Kidney capillary endothelial cell (primary cell): Measurements from ENCODE around the gene TBX10.
A peak's percentile ranks its signal among the peaks of the same experiment; 100 is the strongest.
"Not testable (repeated sequence)": the region's sequence is repeated elsewhere in the genome, so short reads cannot be mapped to it uniquely, and the experiment has no call there.

Experiments
- DNase-seq: peaks from one replicate; pipeline ENCODE4 v3.0.0-alpha.2; 2018; ENCODE audit warnings: low spot score

TBX10 gene

GRCh38 chr11:67631411-67631810 is 8.2 kb downstream of the TBX10 start:
- DNase-seq: no peak

GRCh38 chr11:67630943-67631331 is 8.6 kb downstream of the TBX10 start:
- no peak for DNase-seq

GRCh38 chr11:67630228-67630942 is 9.2 kb downstream of the TBX10 start:
- peak; percentile 95 for DNase-seq

GRCh38 chr11:67629386-67630227 is 10.0 kb downstream of the TBX10 start, which contains the start of gene NUDT8:
Gene NUDT8 (minus strand): TSS chr11:67629937. CDS start chr11:67629911, 26 bp downstream.
- DNase-seq: peak; percentile 71

- no peak for DNase-seq
Observed at GRCh38 chr11:67628710-67629385, 10.7 kb downstream of the TBX10 start.

- no peak for DNase-seq
Observed at GRCh38 chr11:67627812-67628624, 11.5 kb downstream of the TBX10 start.

- DNase-seq: no peak
Observed at GRCh38 chr11:67627441-67627811, 12.1 kb downstream of the TBX10 start.

GRCh38 chr11:67626970-67627369 is 12.6 kb downstream of the TBX10 start:
- no peak for DNase-seq

- not testable (repeated sequence) for DNase-seq
Observed at GRCh38 chr11:67626131-67626833, 13.3 kb downstream of the TBX10 start.

GRCh38 chr11:67623795-67624194 is 15.8 kb downstream of the TBX10 start:
- DNase-seq: not testable (repeated sequence)

- DNase-seq: not testable (repeated sequence)
Observed at GRCh38 chr11:67622905-67623304, 16.7 kb downstream of the TBX10 start.

GRCh38 chr11:67621928-67622327 is 17.6 kb downstream of the TBX10 start:
- not testable (repeated sequence) for DNase-seq

- not testable (repeated sequence) for DNase-seq
Observed at GRCh38 chr11:67620621-67621020, 18.9 kb downstream of the TBX10 start.

- not testable (repeated sequence) for DNase-seq
Observed at GRCh38 chr11:67619683-67620618, 19.6 kb downstream of the TBX10 start.

GRCh38 chr11:67618901-67619659 is 20.5 kb downstream of the TBX10 start:
- DNase-seq: not testable (repeated sequence)

GRCh38 chr11:67617243-67617953 is 22.2 kb downstream of the TBX10 start:
- DNase-seq: no peak

- no peak for DNase-seq
Observed at GRCh38 chr11:67616431-67617242, 22.9 kb downstream of the TBX10 start.
